ENCODE data around the gene CTNNBL1. TPM values are rescaled to one million over a fixed set of nuclear protein-coding genes. Genes with fewer than 3 reads are reported as not detected.

Gene CTNNBL1
- total RNA-seq, 1 donor from 2014 or later: 45.8 TPM

DNA sequence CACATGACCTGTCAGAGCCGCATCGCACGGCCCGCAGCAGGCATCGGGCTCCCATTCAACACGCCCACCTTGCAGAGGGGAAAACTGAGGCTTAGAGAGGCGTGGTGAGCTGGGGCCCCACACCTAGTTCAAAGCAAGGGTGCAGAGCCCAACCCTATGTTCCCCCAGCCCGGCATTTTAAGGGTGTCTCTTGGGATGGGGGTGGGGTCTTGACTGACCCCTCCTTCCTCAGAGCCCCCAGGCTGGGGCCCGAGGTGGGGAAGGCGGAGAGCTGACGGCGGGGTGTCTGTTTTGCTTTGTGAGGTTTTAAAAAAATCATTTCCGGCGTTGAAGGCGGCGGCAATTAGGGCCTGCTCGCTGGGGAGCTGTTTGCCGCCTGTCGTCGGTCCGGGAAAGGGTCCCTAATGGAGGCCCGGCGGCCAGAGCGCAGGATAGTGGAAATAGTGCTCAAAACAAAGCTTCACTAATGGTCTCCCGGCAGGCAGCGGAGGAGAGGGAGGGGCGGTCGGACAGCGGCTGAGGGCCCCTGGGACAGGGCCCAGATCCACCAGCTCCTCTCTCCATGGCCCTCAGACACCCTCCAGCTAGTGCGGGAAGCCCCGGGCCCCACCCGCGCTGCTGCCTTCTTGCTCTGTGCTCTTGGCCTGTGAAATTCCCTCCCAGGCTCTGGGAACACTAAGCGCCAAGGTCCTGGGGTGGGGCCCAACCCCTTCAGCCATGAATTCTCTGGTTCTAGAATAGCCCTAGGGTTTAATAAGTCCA is 221.0 kb downstream of the CTNNBL1 start:
- DNase-seq (ENCODE audit: low read depth, low spot score): no peak

DNA sequence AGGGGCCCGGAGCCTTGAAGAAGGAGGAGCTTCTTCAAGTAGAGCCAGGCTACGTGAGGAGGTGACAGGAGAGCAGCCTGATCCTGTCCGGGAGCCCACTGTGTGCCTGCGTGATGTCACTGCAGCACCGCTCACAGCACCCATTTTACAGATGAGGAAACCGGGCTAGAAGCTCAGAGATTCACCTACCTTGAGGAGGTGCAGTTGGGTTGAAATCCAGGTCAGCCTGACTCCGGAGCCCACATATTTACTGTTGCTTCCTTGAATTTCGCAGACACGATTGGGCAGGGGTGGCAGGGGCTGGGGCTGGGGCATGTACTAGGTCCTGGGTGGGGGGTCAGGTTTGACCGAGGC is 221.6 kb downstream of the CTNNBL1 start:
- no peak for DNase-seq (ENCODE audit: low read depth, low spot score)

DNA sequence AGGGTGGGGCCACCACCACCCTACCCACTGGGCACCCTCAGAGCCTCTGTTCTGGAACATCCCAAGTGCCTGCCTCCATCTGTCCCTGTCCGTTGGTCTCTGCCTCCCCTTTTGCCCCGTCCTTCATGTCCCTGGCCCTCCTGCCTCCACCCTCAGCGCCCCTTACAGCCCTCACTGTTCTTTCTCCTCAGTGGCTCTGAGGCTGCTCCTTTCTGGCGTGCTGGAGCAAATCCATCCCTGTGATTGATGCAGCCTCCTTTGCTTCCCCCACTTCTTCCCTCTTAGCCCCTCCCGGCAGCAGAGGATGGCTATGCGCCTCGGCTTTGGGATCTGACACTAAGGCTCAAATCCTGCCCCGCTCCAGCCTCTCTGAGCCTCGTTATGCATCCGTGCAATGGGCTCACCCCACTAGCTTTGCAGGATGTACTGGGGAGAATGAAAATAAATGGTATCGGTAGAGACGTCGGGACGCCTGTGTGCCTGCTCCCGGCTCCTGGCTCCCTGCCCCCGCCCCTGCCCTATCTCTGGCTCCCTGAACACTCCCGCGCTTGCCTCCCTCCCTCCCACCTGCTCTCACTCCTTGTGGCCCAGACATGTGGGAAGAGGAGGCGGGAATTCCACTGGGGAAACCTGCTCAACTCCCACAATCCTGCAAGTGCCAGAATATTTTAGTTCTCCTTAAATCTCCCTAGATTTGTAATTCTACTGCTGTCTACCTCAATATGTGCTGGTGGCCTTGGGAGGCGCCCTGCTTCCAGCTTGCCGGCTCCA is 222.2 kb downstream of the CTNNBL1 start:
- DNase-seq (ENCODE audit: low read depth, low spot score): no peak

DNA sequence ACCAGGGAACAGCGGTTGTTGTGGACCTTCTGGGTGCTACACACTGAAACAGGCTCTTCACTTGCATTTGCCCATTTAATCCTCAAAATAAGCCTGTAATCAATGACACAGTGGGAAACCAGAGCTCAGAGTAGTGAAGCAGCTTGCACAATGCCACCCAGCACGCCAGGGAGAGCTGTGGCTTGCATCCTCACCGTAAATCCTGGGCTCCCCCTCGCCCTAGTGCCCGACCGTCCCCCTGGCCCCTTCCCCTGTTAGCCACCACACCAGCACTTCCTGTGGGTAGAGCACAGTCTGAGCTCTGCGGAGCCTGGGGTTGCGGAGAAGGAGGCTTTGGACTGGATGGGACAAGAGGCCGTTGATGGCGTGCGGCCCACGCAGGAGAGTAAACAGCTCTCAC is 223.6 kb downstream of the CTNNBL1 start:
- no peak for DNase-seq (ENCODE audit: low read depth, low spot score)

DNA sequence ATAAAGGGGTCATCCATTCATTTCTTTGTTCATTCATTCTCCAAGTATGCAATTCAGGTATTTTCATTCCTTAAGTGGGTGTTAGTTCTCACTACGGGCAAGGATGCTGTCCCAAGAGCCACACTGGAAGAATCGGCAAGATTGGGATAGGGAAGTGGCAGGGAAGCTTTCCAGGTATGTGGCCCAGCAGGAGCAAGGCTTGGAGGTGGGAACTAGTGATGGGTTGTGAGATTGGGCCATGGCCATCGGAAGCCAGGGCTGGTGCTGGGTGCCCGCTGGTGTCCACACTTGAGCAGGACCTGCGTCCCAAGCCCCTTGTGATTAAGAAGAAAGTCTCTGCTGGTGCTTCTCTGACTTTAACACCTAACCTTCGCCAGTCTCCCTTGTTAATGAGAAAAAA is 224.2 kb downstream of the CTNNBL1 start:
- no peak for DNase-seq (ENCODE audit: low read depth, low spot score)

DNA sequence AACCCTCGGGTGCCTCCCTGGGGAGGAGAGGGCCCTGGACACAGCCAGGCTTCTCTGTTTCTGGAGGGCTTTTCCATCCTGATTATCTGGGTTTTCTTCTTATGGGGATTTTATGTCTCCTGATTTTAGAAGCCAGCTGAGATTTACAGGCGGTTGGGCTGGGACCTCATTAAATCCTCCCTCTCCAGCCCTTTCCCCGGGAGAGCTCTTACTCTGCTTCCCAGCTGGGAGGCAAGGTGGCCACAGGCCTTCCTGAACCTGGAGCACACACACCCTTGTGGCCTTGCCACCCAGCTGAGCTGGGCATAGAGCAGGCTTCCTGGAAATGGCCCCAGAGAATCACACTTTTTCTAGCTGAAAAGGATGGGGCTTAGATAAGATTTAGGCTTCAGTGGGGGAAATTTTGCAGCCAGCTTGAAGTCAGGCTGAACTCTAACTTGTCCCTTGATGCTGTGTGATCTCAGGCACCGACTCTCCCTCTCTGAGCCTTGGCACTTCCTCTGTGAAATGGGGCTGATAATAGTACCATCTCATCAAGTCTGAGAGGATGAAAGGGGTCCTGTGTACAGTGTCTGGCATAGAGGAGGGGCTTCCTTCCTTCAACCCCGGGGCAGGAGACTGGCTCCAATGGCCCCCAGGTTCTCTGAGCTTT is 225.7 kb downstream of the CTNNBL1 start:
- DNase-seq (ENCODE audit: low read depth, low spot score): no peak

DNA sequence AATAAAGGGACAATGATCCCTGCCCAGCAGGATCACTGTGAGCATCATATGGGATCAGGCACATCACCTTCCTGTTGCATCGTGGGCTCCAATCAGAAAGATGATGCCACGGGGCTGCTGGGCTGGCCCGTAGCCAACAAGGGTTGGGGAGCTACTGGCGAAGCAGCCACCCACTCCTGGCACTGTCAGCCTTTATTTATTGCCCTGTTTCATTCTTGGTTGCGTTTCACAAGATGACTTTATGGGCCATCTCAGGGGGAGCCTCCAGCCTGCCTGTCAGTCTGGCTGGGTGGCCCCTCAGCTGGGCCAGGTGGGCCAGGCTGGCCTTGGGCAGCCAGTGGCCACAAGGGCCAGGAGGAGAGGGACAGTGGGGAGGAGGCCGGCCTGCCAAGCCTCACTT is 226.4 kb downstream of the CTNNBL1 start:
- DNase-seq (ENCODE audit: low read depth, low spot score): no peak

DNA sequence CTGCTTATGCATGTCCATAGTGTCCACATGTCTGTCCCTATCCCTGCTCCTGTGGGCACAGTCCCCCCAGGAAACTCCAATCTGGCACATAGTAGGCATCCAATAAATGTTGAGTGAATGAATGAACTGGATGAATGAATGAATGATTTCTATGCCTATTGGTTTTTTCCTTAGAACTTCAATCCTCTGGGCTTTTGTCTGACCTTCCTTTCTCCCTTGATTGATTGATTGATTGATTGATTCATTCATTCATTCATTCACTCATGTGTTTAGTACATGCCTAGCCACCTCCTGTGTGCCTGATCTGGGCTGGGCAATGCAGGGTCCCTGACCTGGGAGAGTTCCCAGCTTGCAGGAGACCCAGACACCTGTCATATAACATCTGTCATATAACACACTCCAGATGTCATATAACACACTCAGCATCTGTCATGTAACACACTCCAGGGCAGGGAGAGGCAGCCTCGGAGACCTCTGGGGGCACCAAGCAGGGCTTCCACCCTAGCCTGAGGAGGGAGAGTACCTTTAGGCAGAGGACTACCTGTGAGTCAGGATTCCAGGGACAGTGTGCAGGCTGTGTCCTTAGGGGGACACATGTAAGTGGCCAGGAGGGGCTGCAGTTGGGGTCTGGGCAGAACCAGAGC is 227.0 kb downstream of the CTNNBL1 start:
- DNase-seq (ENCODE audit: low read depth, low spot score): no peak

DNA sequence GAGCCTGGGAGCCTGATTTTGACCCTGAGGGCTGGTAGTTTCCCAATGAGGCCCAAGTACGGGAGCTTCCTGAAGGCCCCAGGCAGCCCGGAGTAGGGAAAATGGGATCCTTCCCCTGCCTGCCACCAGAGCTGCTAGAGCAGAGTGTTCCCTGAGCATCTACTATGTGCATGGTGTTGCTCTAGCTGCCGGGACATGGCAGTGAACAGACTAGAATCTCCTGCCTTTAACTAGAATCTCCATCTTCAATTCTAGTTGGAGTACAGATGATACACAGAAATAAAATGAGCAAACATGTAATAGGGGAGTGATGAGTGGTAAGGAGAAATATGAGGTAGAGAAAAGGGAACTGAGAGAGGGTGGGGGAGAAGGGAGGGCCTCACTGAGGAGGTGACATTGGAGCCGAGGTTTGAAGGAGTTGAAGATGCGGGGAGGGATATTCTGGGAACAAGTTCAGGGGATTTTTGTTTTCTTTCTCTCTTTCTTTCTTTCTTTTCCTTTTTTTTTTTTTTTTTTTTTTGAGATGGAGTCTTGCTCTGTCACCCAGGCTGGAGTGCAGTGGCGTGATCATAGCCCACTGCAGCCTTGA is 227.6 kb downstream of the CTNNBL1 start:
- no peak for DNase-seq (ENCODE audit: low read depth, low spot score)

Other genes with a start within 250 kb of the CTNNBL1 start
- gene NNAT, start 172.8 kb upstream of the CTNNBL1 start, total RNA-seq: not detected in 2 replicates
- gene BLCAP, start 166.2 kb upstream of the CTNNBL1 start, total RNA-seq: 36.8 and 48.1 TPM in 2 replicates
- gene VSTM2L, start 209.1 kb downstream of the CTNNBL1 start, total RNA-seq: 0.20 and 0.35 TPM in 2 replicates

All from pulmonary artery endothelial cell (primary cell).